NCI-H748 (cell line): ENCODE results near the gene SLC17A9.

Experiments used
- DNase-seq: peaks from one replicate; lab custom pipeline; 2025; ENCODE audit not compliant: unreplicated experiment; lab: John Stamatoyannopoulos, UW

SLC17A9 gene, protein sequence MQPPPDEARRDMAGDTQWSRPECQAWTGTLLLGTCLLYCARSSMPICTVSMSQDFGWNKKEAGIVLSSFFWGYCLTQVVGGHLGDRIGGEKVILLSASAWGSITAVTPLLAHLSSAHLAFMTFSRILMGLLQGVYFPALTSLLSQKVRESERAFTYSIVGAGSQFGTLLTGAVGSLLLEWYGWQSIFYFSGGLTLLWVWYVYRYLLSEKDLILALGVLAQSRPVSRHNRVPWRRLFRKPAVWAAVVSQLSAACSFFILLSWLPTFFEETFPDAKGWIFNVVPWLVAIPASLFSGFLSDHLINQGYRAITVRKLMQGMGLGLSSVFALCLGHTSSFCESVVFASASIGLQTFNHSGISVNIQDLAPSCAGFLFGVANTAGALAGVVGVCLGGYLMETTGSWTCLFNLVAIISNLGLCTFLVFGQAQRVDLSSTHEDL

GRCh38 chr20:62952373-62952967 is at the start of gene SLC17A9:
TSS of gene SLC17A9 (plus strand) at chr20:62952709. CDS start at chr20:62952831, 122 bp downstream.
- DNase-seq: no peak

DNA sequence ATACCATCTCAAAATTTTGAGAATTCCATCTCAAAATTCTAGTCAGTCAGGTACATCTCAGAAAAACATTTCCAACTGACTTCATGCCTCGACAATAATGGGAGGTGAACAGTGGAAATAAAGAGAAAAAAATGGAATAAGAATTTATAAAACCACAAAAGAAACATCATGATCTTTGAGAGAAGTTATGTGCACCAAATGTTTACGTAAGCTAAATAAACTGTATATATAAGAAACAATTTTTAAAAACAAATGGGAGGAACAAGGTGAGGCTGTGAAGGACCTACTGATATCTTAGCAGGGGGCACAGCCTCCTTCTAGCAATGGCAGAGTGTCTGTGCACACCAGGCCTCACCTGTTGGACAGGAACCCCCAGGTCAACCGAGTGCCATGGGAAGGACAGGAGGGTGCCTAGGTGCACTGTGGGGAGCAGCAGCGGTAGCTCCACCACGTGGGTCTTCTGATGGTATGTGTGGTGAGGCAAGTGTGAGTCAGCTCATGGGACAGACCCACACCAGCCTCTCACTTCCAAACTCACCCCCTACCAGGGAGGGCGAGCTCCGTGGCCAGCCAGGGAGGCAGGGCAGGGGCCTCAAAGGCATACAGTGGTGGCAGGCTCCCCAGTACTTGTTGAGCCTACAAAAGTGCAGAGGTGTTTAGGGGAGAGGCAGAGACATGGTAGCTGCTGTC is 49.4 kb upstream of the SLC17A9 start:
- DNase-seq: no peak

- no peak for DNase-seq
Measured at GRCh38 chr20:62905536-62906117, 46.9 kb upstream of the SLC17A9 start.

DNA sequence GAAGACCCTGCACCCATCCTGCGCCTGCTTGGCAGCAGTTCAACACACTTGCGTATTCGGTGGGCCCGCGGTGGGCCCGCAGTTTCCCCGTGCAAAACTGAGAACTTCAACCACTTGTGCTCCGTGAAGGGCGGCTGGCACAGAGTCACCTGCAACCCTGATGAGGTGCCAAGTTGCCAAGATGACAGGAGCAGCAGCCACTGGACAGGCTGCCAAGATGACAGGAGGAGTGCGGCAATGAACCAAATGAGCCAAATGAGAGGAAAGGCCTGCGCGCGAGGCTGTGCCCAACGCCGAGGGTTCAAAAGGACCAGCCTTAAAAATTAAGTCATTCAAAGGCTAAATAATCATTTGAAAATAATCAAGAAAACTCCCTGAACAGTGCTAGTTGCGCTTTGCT is 46.3 kb upstream of the SLC17A9 start:
- DNase-seq: no peak

DNA sequence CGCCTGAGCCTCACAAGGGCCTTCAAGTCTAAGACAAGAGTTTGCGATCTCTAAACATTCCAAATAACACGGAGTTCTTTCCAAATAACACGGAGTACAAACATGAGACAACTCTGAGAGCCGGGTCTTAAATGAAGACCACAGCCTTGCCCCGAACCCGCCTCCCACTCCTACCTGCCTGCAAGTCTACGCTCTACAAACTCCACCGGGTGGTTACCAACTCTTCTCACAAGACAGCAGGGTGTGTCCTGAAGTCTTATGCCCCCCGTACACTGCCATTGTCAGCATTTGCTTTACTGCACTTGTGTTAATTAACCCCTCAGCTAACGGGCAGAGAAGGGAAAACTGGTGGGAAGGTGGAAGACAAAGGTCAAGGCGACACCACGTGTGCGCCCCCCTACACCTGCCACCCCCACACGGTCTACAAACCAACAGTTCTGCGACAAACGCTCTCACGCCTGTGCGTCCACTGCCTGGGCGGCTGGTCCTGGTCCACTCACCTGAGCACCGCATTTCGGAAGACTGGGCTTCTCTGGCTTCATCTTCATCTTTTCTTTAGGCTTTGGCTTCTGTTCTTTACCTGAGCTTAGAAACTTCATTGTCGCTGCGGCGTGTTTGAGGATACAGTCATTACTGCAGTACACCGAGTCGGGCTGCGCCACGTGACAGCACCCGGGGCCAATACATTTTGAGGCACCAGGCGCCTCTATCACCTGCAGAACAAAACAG is 45.7 kb upstream of the SLC17A9 start:
- no peak for DNase-seq

DNA sequence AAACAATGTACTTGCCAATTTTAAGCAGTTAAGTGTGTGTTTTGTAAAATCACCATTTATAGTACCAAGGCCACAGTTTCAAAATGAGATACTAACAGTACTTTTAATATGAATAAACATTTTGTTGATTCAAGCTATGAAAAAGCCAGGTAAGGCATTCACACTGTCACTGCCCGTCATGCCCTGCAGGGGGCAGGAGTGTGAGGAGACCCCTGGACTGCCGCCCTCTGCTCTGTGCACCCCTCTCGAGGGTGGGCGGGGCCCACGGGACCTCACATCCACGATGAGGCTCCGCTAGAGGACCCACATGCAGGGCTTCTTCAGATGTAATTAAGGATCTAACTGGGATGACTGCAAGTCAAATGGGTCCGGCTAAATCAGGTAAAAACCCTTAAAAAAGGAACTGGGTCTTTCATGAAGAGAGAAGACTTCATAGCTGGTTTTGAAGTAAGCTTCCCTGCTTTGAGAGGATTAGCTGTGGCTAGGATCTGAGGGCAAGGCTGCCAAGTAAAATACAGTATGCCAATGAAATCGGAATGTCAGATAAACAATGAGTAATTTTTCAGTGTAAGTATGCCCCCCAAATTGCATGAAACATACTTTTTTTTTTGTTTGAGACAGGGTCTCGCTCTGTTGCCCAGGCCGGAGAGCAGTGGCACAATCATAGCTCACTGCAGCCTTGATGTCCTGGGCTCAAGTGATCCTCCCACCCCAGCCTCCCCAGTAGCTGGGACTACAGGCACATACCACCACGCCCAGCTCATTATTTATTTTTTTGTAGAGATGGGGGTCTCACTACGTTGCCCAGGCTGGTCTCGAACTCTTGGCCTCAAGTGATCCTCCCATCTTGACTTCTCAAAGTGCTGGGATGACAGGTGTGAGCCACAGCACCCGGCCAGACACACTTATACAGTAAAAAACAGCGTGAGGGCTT is 44.9 kb upstream of the SLC17A9 start:
- DNase-seq: no peak

GRCh38 chr20:62908971-62909791 is 43.3 kb upstream of the SLC17A9 start:
- DNase-seq: peak; percentile 96

DNA sequence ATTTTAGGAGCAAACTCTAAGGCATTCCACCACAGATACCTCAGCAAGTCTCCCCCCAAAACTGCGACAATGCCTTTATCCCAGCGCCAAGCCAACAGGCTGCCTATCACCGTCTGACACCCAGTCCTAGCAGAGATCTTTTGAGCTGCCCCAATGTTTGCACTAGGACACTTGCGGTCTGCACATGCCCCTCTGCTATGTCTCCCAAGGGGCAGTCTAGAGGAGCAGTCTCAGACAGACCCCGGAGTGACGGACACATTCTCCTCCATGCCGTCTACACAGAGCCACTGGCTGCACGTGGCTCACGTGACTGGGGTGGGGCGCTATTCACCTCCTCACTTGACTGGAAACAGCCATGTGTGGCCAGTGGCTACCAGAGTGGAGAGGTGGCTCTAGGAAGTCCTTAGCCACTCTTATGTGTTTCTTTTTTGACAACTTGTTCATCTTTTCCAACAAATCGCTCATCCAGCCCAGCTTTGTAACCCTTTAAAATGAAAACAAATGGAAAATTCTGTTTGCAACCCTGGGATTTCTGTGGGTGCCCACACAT is 42.2 kb upstream of the SLC17A9 start:
- DNase-seq: no peak

- no peak for DNase-seq
Measured at GRCh38 chr20:62910777-62911497, 41.6 kb upstream of the SLC17A9 start.

GRCh38 chr20:62911701-62912280 is 40.7 kb upstream of the SLC17A9 start:
- no peak for DNase-seq

DNA sequence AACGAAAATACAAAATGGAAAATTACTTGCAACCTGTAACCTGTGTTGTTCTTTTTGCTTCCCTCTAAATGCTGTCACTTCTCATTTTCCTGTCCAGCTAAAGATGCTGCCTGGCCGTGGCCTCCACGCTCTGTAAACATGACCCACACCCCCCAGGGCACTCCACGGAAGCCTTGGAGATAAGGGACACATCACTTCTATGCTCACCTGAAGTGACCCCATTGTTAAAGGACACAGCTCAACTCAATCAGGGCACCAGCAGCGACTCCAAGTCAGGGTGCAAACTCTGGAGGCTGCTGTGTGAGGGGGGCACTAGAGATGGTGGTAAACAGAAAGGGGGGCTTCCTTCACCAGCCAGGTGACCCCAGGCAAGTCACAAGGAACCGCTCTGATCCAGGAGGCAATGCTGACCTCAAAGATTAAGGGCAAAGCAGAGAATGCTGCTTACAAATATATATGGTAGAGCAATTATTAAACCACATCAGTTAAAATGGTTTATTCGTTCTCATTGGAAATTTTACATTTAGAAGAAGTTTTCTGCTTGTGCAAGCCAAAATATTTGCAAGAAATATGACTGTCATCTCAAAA is 39.4 kb upstream of the SLC17A9 start:
- no peak for DNase-seq

DNA sequence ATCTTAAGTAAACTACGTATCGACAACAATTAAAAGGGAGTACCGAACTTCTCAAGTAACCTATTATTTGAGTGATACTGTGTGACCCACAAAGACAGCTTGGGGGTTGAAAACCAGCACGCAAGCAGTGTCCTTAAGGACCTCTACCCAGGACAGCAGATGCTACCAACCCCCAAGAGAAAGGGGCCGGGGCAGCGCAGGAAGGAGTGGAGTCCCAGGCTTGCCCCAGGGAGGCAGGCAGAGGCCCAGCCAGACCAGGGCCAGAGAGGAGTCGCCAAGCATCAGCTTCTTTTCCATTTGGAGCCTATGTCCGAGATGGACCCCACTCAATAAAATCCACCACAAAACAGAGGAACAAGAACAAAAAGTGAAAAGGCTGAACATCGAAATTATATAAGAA is 38.1 kb upstream of the SLC17A9 start:
- no peak for DNase-seq

DNA sequence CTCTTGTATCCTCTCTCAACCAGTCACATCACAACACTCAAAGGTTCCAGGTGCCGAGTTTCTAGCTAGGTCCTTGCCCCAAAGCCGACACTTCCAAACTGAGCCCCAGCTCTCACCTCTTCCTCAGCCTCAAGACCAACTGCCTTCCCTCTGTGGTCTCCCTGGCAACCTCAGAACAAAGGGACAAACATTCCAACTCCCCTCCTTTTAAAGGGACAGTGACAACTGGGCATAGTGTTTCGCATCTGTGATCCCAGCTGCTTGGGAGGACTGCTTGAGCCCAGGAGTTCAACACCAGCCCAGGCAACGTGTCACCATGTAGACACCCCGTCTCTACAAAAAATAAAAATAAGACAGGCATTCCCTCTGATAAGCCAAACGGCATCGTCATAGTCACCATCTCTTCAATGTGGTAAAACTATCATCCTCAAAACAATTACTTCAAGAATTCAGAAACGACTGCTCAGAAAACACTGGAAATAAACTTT is 37.5 kb upstream of the SLC17A9 start:
- DNase-seq: peak; percentile 81

- no peak for DNase-seq
Measured at GRCh38 chr20:62916703-62917476, 35.6 kb upstream of the SLC17A9 start.

DNA sequence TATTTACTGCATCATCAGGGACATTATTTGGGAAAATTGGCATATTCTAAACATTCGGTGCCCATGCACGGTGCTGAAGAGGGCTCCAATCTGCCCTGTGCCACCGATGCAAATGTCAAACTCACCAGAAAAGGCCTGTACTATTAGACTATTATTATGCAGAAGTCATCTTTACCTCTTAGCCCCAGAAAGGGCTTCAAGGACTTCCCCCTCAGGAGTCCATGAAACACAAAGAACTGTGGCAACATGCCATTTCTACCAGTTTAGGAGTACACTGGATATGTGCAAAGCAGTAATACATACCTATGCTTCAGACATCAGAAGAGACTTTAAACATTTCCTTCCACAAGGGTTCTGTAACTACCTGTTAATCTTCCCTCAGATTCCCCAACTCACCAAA is 34.8 kb upstream of the SLC17A9 start:
- no peak for DNase-seq

- DNase-seq: no peak
Measured at GRCh38 chr20:62918147-62918546, 34.4 kb upstream of the SLC17A9 start.
